Putamen (tissue), 1 donor: Measurements from ENCODE around the gene CRTC3.
"Not testable (repeated sequence)": the region's sequence is repeated elsewhere in the genome, so short reads cannot be mapped to it uniquely, and the experiment has no call there.

ENCODE experiments used
- DNase-seq: peaks from one replicate; pipeline ENCODE4 v3.0.0-alpha.2; 2016; ENCODE audit warnings: low spot score

The CRTC3 gene

GRCh38 chr15:90520365-90520764 is 9.4 kb upstream of the CRTC3 start:
- DNase-seq = no peak

- DNase-seq = no peak
These were observed 6.3 kb upstream of the CRTC3 start for GRCh38 chr15:90523373-90523772.

GRCh38 chr15:90524018-90524803 is 5.5 kb upstream of the CRTC3 start:
- DNase-seq = not testable (repeated sequence)

- no peak for DNase-seq
These were observed 732 bp upstream of the CRTC3 start for GRCh38 chr15:90529011-90529370.

- DNase-seq = peak; percentile 35
These were observed 728 bp downstream of the CRTC3 start for GRCh38 chr15:90530250-90531051.

GRCh38 chr15:90531147-90531546 is 1.4 kb downstream of the CRTC3 start:
- no peak for DNase-seq

- no peak for DNase-seq
These were observed 5.5 kb downstream of the CRTC3 start for GRCh38 chr15:90535254-90535653.

- no peak for DNase-seq
These were observed 10.1 kb downstream of the CRTC3 start for GRCh38 chr15:90539789-90540188.

GRCh38 chr15:90540768-90541167 is 11.0 kb downstream of the CRTC3 start:
- DNase-seq = no peak

GRCh38 chr15:90545095-90545494 is 15.4 kb downstream of the CRTC3 start:
- no peak for DNase-seq

- no peak for DNase-seq
These were observed 17.8 kb downstream of the CRTC3 start for GRCh38 chr15:90547540-90547939.

- no peak for DNase-seq
These were observed 21.2 kb downstream of the CRTC3 start for GRCh38 chr15:90550919-90551318.

- no peak for DNase-seq
These were observed 22.6 kb downstream of the CRTC3 start for GRCh38 chr15:90552162-90552928.

GRCh38 chr15:90552929-90553211 is 23.1 kb downstream of the CRTC3 start:
- no peak for DNase-seq

- DNase-seq = peak; percentile 85
These were observed 23.6 kb downstream of the CRTC3 start for GRCh38 chr15:90553248-90553745.

- DNase-seq = peak; percentile 84
These were observed 27.7 kb downstream of the CRTC3 start for GRCh38 chr15:90557186-90558084.

GRCh38 chr15:90558171-90558573 is 28.4 kb downstream of the CRTC3 start:
- DNase-seq = no peak

- DNase-seq = no peak
These were observed 29.4 kb downstream of the CRTC3 start for GRCh38 chr15:90559119-90559518.

- no peak for DNase-seq
These were observed 30.6 kb downstream of the CRTC3 start for GRCh38 chr15:90560229-90560776.

- DNase-seq = no peak
These were observed 31.9 kb downstream of the CRTC3 start for GRCh38 chr15:90561344-90562244.
